B cell (primary cell): ENCODE measurements around the gene RFX2.

Source experiments
- EZH2 ChIP-seq: IDR thresholded peaks from 2 replicates; pipeline ENCODE4 v1.6.1; 2012; ENCODE audit warnings: borderline replicate concordance, low read depth, mild to moderate bottlenecking, moderate library complexity, low read length; ENCODE audit not compliant: insufficient read depth, poor library complexity, severe bottlenecking
- TF ChIP-seq, protein P1 (sequence below): fragments of 200-600 bp; IDR thresholded peaks from one replicate; pipeline ENCODE4 v1.8.0; 2022; ENCODE audit warnings: antibody characterized with exemption, mild to moderate bottlenecking

DNA sequence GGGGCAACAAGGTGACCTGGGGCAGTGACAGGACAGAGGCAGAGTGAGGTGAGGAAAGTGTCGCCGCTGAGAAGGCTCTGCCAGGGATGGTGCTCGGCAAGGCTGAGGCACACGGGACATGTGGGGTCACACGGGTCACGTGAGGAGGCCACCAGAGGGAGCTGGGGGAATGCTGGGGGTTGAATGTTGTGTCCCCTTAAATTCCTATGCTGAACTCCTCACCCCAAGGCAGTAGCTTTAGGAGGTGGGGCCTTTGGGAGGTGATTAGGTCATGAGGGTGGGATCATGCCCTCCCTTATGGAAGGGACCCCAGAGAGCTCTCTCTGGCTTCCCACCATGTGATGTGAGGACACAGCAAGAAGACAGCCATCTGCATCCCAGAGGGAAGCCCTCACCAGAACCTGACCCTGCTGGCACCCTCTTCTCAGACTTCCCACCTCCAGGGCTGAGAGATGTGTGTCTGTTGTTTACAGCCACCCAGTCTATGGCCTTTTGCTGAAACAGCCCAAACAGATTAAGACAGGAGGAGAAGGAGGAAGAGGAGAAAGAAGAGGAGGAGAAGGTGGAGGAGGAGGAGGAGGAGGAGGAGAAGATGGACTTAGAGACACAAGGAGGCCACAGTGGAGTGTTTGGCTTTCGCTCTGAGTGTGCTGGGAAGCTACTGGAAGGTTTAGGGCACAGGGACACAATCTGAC is 35.4 kb downstream of the RFX2 start:
- TF ChIP-seq, protein P1, sequence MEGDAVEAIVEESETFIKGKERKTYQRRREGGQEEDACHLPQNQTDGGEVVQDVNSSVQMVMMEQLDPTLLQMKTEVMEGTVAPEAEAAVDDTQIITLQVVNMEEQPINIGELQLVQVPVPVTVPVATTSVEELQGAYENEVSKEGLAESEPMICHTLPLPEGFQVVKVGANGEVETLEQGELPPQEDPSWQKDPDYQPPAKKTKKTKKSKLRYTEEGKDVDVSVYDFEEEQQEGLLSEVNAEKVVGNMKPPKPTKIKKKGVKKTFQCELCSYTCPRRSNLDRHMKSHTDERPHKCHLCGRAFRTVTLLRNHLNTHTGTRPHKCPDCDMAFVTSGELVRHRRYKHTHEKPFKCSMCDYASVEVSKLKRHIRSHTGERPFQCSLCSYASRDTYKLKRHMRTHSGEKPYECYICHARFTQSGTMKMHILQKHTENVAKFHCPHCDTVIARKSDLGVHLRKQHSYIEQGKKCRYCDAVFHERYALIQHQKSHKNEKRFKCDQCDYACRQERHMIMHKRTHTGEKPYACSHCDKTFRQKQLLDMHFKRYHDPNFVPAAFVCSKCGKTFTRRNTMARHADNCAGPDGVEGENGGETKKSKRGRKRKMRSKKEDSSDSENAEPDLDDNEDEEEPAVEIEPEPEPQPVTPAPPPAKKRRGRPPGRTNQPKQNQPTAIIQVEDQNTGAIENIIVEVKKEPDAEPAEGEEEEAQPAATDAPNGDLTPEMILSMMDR: no peak
- TF ChIP-seq EZH2: no peak
